Activated CD8-positive, alpha-beta T cell treated with anti-CD3 and anti-CD28 coated beads, Interleukin-2, amount 10 ng/mL, durations not matched to agents 7 days and 5 days (primary cell): Measurements from ENCODE around the gene CPXM2. TPM values are rescaled to one million over a fixed set of nuclear protein-coding genes. Genes with fewer than 3 reads are reported as not detected.
"Not testable (repeated sequence)": the region's sequence is repeated elsewhere in the genome, so short reads cannot be mapped to it uniquely, and the experiment has no call there.

Experiments
- ATAC-seq: fragments of 150-1000 bp; cut with Tn5 transposase; one replicate; pipeline ENCODE4 v1.10.0; 2021; ENCODE audit warnings: moderate library complexity
- CTCF ChIA-PET: fragments of 350-600 bp; sonication (Branson Sonifier 250); formaldehyde crosslinking; loops from one replicate; lab custom pipeline; 2021; ENCODE audit warnings: antibody characterized with exemption; lab: Charles Lee
- POLR2A ChIA-PET: fragments of 350-600 bp; sonication (Branson Sonifier 250); formaldehyde crosslinking; loops from one replicate; lab custom pipeline; 2021; ENCODE audit warnings: antibody characterized with exemption; lab: Charles Lee
- DNase-seq: peaks from one replicate; pipeline ENCODE4 v3.0.0-alpha.2; 2020
- H3K27ac Mint-ChIP-seq: one replicate; pipeline ENCODE4 v1.8.0; 2021; ENCODE audit warnings: mild to moderate bottlenecking, mixed read lengths
- H3K27me3 Mint-ChIP-seq: one replicate; pipeline ENCODE4 v1.8.0; 2021; ENCODE audit warnings: low read depth, mixed read lengths
- H3K36me3 Mint-ChIP-seq: one replicate; pipeline ENCODE4 v1.8.0; 2021; ENCODE audit warnings: low read depth, mixed read lengths
- H3K4me1 Mint-ChIP-seq: one replicate; pipeline ENCODE4 v1.8.0; 2021; ENCODE audit warnings: low read depth, mixed read lengths
- H3K4me3 Mint-ChIP-seq: one replicate; pipeline ENCODE4 v1.8.0; 2021; ENCODE audit warnings: mild to moderate bottlenecking, mixed read lengths
- H3K9me3 Mint-ChIP-seq: one replicate; pipeline ENCODE4 v1.8.0; 2022; ENCODE audit warnings: mixed read lengths; ENCODE audit not compliant: insufficient read depth
- total RNA-seq, 2 experiments: library from RNA; stranded (reverse); gene quantifications; one replicate each; pipeline ENCODE4 v1.2.3, GENCODE V29; 2021

CPXM2 gene
- total RNA-seq, 2 experiments from 2014 or later: not detected

GRCh38 chr10:123750901-123751300 is 140.7 kb downstream of the CPXM2 start:
- Mint-ChIP-seq H3K4me1 (no peaks in the 10 kb centered on the region), H3K4me3 (no peak overlapping the region), H3K27ac (no peak overlapping the region), H3K9me3 (no peaks in the 10 kb centered on the region), H3K36me3 (no peaks in the 10 kb centered on the region), H3K27me3 (peaks cover 1% of the 10 kb centered on the region)
- ChIA-PET CTCF (no interaction called here), POLR2A (no interaction called here)
- ATAC-seq (no peak), DNase-seq (no peak)

- no peaks in the 10 kb centered on the region for H3K36me3 Mint-ChIP-seq
- H3K27me3 Mint-ChIP-seq: no peaks in the 10 kb centered on the region
- no peak overlapping the region for H3K4me3 Mint-ChIP-seq
- ATAC-seq (no peak), DNase-seq (no peak)
- ChIA-PET CTCF (no interaction called here), POLR2A (no interaction called here)
- no peak overlapping the region for H3K27ac Mint-ChIP-seq
- H3K9me3 Mint-ChIP-seq: no peaks in the 10 kb centered on the region
- H3K4me1 Mint-ChIP-seq: no peaks in the 10 kb centered on the region
Observed at GRCh38 chr10:123748711-123749110, 142.9 kb downstream of the CPXM2 start.

- POLR2A ChIA-PET: no interaction called here
- Mint-ChIP-seq H3K9me3 (no peaks in the 10 kb centered on the region), H3K36me3 (no peaks in the 10 kb centered on the region), H3K4me3 (no peak overlapping the region), H3K4me1 (no peaks in the 10 kb centered on the region), H3K27ac (no peak overlapping the region), H3K27me3 (no peaks in the 10 kb centered on the region)
- DNase-seq (no peak), ATAC-seq (no peak)
- CTCF ChIA-PET: no interaction called here
Observed at GRCh38 chr10:123747426-123747825, 144.2 kb downstream of the CPXM2 start.

- H3K27me3 Mint-ChIP-seq: no peaks in the 10 kb centered on the region
- no peaks in the 10 kb centered on the region for H3K9me3 Mint-ChIP-seq
- CTCF ChIA-PET: no interaction called here
- no peak for ATAC-seq
- no peak overlapping the region for H3K27ac Mint-ChIP-seq
- H3K36me3 Mint-ChIP-seq: no peaks in the 10 kb centered on the region
- POLR2A ChIA-PET: no interaction called here
- no peak for DNase-seq
- H3K4me3 Mint-ChIP-seq: no peak overlapping the region
- no peaks in the 10 kb centered on the region for H3K4me1 Mint-ChIP-seq
Observed at GRCh38 chr10:123746942-123747341, 144.7 kb downstream of the CPXM2 start.

- no peaks in the 10 kb centered on the region for H3K4me1 Mint-ChIP-seq
- no peaks in the 10 kb centered on the region for H3K36me3 Mint-ChIP-seq
- CTCF ChIA-PET: no interaction called here
- no peak for ATAC-seq
- DNase-seq: no peak
- no peaks in the 10 kb centered on the region for H3K9me3 Mint-ChIP-seq
- POLR2A ChIA-PET: no interaction called here
- H3K4me3 Mint-ChIP-seq: no peak overlapping the region
- H3K27me3 Mint-ChIP-seq: no peaks in the 10 kb centered on the region
- no peak overlapping the region for H3K27ac Mint-ChIP-seq
Observed at GRCh38 chr10:123746520-123746919, 145.1 kb downstream of the CPXM2 start.

- DNase-seq: no peak
- Mint-ChIP-seq H3K27me3 (no peaks in the 10 kb centered on the region), H3K4me3 (no peak overlapping the region), H3K27ac (no peak overlapping the region), H3K9me3 (no peaks in the 10 kb centered on the region), H3K36me3 (no peaks in the 10 kb centered on the region), H3K4me1 (no peaks in the 10 kb centered on the region)
- CTCF ChIA-PET: no interaction called here
- POLR2A ChIA-PET: no interaction called here
- no peak for ATAC-seq
Observed at GRCh38 chr10:123746061-123746460, 145.5 kb downstream of the CPXM2 start.

GRCh38 chr10:123744224-123744536 is 147.4 kb downstream of the CPXM2 start:
- no peak overlapping the region for H3K27ac Mint-ChIP-seq
- H3K27me3 Mint-ChIP-seq: no peaks in the 10 kb centered on the region
- H3K9me3 Mint-ChIP-seq: no peaks in the 10 kb centered on the region
- no peaks in the 10 kb centered on the region for H3K36me3 Mint-ChIP-seq
- H3K4me3 Mint-ChIP-seq: no peak overlapping the region
- no peaks in the 10 kb centered on the region for H3K4me1 Mint-ChIP-seq
- ChIA-PET POLR2A (no interaction called here), CTCF (no interaction called here)
- no peak for ATAC-seq
- DNase-seq: no peak

- no peak overlapping the region for H3K4me3 Mint-ChIP-seq
- no peaks in the 10 kb centered on the region for H3K9me3 Mint-ChIP-seq
- CTCF ChIA-PET: no interaction called here
- no peak for ATAC-seq
- no peak overlapping the region for H3K27ac Mint-ChIP-seq
- H3K36me3 Mint-ChIP-seq: no peaks in the 10 kb centered on the region
- H3K27me3 Mint-ChIP-seq: no peaks in the 10 kb centered on the region
- POLR2A ChIA-PET: no interaction called here
- H3K4me1 Mint-ChIP-seq: no peaks in the 10 kb centered on the region
- DNase-seq: no peak
Observed at GRCh38 chr10:123743441-123744223, 148.0 kb downstream of the CPXM2 start.

GRCh38 chr10:123742751-123743440 is 148.7 kb downstream of the CPXM2 start:
- no peaks in the 10 kb centered on the region for H3K4me1 Mint-ChIP-seq
- H3K27ac Mint-ChIP-seq: no peak overlapping the region
- CTCF ChIA-PET: no interaction called here
- H3K9me3 Mint-ChIP-seq: no peaks in the 10 kb centered on the region
- no peaks in the 10 kb centered on the region for H3K27me3 Mint-ChIP-seq
- ATAC-seq (no peak), DNase-seq (no peak)
- H3K4me3 Mint-ChIP-seq: no peak overlapping the region
- POLR2A ChIA-PET: no interaction called here
- H3K36me3 Mint-ChIP-seq: no peaks in the 10 kb centered on the region

GRCh38 chr10:123741711-123742110 is 149.9 kb downstream of the CPXM2 start:
- Mint-ChIP-seq H3K4me1 (no peaks in the 10 kb centered on the region), H3K4me3 (no peak overlapping the region), H3K36me3 (no peaks in the 10 kb centered on the region), H3K27me3 (no peaks in the 10 kb centered on the region), H3K9me3 (no peaks in the 10 kb centered on the region), H3K27ac (no peak overlapping the region)
- no peak for ATAC-seq
- CTCF ChIA-PET: no interaction called here
- POLR2A ChIA-PET: no interaction called here
- no peak for DNase-seq

GRCh38 chr10:123741146-123741545 is 150.5 kb downstream of the CPXM2 start:
- ATAC-seq: no peak
- no peaks in the 10 kb centered on the region for H3K4me1 Mint-ChIP-seq

GRCh38 chr10:123736917-123737316 is 154.7 kb downstream of the CPXM2 start:
- H3K4me3 Mint-ChIP-seq, H3K9me3 Mint-ChIP-seq, H3K27me3 Mint-ChIP-seq, ATAC-seq, POLR2A ChIA-PET, H3K4me1 Mint-ChIP-seq, H3K36me3 Mint-ChIP-seq, CTCF ChIA-PET, H3K27ac Mint-ChIP-seq, DNase-seq: not testable (repeated sequence)

More at GRCh38 chr10:123741146-123741545, 150.5 kb downstream of the CPXM2 start:
- ChIA-PET POLR2A (no interaction called here), CTCF (no interaction called here)
- Mint-ChIP-seq H3K36me3 (no peaks in the 10 kb centered on the region), H3K27ac (no peak overlapping the region), H3K9me3 (no peaks in the 10 kb centered on the region), H3K4me3 (no peak overlapping the region), H3K27me3 (no peaks in the 10 kb centered on the region)
- DNase-seq: no peak
